C4-2B (cell line): ENCODE measurements around the gene GPX4.

Source experiments
- CTCF ChIP-seq: fragments of 450-650 bp; conservative IDR thresholded peaks from 2 replicates; pipeline ENCODE4 v1.5.1; 2017; ENCODE audit warnings: mild to moderate bottlenecking
- ZFX ChIP-seq: fragments of 450-650 bp; IDR thresholded peaks from 2 replicates; pipeline ENCODE4 v1.6.1; 2017

GRCh38 chr19:1113986-1114483, 10.2 kb downstream of the GPX4 start:
- TF ChIP-seq CTCF (no peak), ZFX (no peak)
